Fibroblast of lung (primary cell): ENCODE results near the gene PDE11A. TPM values are rescaled to one million over a fixed set of nuclear protein-coding genes. Genes with fewer than 3 reads are reported as not detected.

Experiments
- DNase-seq, 2 donors: peaks; one replicate each; pipeline versions ENCODE4 v3.0.0 to v3.0.0-alpha.2; 2010; ENCODE audit warnings: low read depth in 2 of 2
- H2AFZ ChIP-seq: 2 replicates; pipeline ENCODE4 v1.5.1; 2012; ENCODE audit warnings: low read length, control low read depth, inconsistent platforms
- H3K27ac ChIP-seq: 2 replicates; pipeline ENCODE4 v1.5.1; 2011; ENCODE audit warnings: low read length, control low read depth; ENCODE audit not compliant: insufficient read depth
- H3K27me3 ChIP-seq: 2 replicates; pipeline ENCODE4 v1.5.1; 2011; ENCODE audit warnings: mild to moderate bottlenecking, low read length; ENCODE audit not compliant: control insufficient read depth, insufficient read depth
- H3K36me3 ChIP-seq: 2 replicates; pipeline ENCODE4 v1.5.1; 2011; ENCODE audit warnings: low read length; ENCODE audit not compliant: control insufficient read depth, insufficient read depth
- H3K4me1 ChIP-seq: 2 replicates; pipeline ENCODE4 v1.5.1; 2011; ENCODE audit warnings: low read length; ENCODE audit not compliant: control insufficient read depth, insufficient read depth; ENCODE audit errors: extremely low read depth
- H3K4me2 ChIP-seq: 2 replicates; pipeline ENCODE4 v1.5.1; 2011; ENCODE audit warnings: low read length, control low read depth; ENCODE audit not compliant: insufficient read depth; ENCODE audit errors: extremely low read depth
- H3K4me3 ChIP-seq, 4 experiments: fragments of 200-600 bp in 1 of 4; sonication (generic) in 1 of 4; replicated peaks in 1 of 4; 2 replicates each; pipeline ENCODE4 v1.5.1; 2011 to 2016; ENCODE audit warnings: low read length in 4 of 4, low read depth in 3 of 4, mild to moderate bottlenecking in 3 of 4, control low read depth in 2 of 4, inconsistent platforms in 1 of 4, mixed read lengths in 1 of 4; ENCODE audit not compliant: insufficient read depth in 1 of 4; ENCODE audit errors: control extremely low read depth in 1 of 4
- H3K79me2 ChIP-seq: 2 replicates; pipeline ENCODE4 v1.5.1; 2012; ENCODE audit warnings: mild to moderate bottlenecking, low read length, inconsistent platforms; ENCODE audit not compliant: control insufficient read depth, insufficient read depth
- H3K9ac ChIP-seq: 2 replicates; pipeline ENCODE4 v1.5.1; 2011; ENCODE audit warnings: mild to moderate bottlenecking, low read length, control low read depth; ENCODE audit not compliant: insufficient read depth
- H3K9me3 ChIP-seq: 2 replicates; pipeline ENCODE4 v1.5.1; 2012; ENCODE audit warnings: low read depth, low read length; ENCODE audit not compliant: control insufficient read depth, insufficient read depth
- H4K20me1 ChIP-seq: 2 replicates; pipeline ENCODE4 v1.5.1; 2011; ENCODE audit warnings: low read length; ENCODE audit not compliant: control insufficient read depth, insufficient read depth; ENCODE audit errors: extremely low read depth
- EZH2 ChIP-seq: IDR thresholded peaks from 2 replicates; pipeline ENCODE4 v1.5.1; 2012; ENCODE audit warnings: low read length, control low read depth, mild to moderate bottlenecking; ENCODE audit errors: missing control alignments
- polyA plus RNA-seq, 2 donors: library from polyadenylated mRNA; depleted of rRNA in 1 of 2; stranded (reverse) in 1 of 2; unstranded in 1 of 2; fragments of >200 nt; gene quantifications; 2 replicates each; pipeline ENCODE4 v1.2.1, GENCODE V29; 2011 to 2012; ENCODE audit warnings: missing spikeins in 1 of 2
- total RNA-seq: library from RNA; depleted of rRNA; stranded (reverse); fragments of >200 nt; gene quantifications from 2 replicates; pipeline ENCODE4 v1.2.1, GENCODE V29; 2014
- TF ChIP-seq, protein P1 (sequence below), 2 donors: IDR thresholded peaks in 1 of 2; conservative IDR thresholded peaks in 1 of 2; 1 replicate in 1 of 2; 2 replicates in 1 of 2; pipeline ENCODE4 v1.5.1; 2011 to 2012; ENCODE audit warnings: low read length in 2 of 2, control low read depth in 1 of 2, inconsistent platforms in 1 of 2, low read depth in 1 of 2, mild to moderate bottlenecking in 1 of 2

The PDE11A gene
- total and polyA plus RNA-seq, 2 donors (not counting 1 experiment from before 2014, with no cell fraction given): 0.03 to 0.33 TPM

GRCh38 chr2:178029342-178029741, 43.2 kb downstream of the PDE11A start:
- Histone ChIP-seq H3K4me3 (no peak overlapping the region), H3K4me2 (no peak overlapping the region)
- TF ChIP-seq, protein P1, sequence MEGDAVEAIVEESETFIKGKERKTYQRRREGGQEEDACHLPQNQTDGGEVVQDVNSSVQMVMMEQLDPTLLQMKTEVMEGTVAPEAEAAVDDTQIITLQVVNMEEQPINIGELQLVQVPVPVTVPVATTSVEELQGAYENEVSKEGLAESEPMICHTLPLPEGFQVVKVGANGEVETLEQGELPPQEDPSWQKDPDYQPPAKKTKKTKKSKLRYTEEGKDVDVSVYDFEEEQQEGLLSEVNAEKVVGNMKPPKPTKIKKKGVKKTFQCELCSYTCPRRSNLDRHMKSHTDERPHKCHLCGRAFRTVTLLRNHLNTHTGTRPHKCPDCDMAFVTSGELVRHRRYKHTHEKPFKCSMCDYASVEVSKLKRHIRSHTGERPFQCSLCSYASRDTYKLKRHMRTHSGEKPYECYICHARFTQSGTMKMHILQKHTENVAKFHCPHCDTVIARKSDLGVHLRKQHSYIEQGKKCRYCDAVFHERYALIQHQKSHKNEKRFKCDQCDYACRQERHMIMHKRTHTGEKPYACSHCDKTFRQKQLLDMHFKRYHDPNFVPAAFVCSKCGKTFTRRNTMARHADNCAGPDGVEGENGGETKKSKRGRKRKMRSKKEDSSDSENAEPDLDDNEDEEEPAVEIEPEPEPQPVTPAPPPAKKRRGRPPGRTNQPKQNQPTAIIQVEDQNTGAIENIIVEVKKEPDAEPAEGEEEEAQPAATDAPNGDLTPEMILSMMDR (conservative IDR thresholded peaks at IDR 0.05 in 1 of 2, IDR thresholded peaks at IDR 0.05 in 1 of 2; ENCODE audit: low read depth in 1 of 2, low read length in 2 of 2): no peak
- no peak for TF ChIP-seq EZH2

GRCh38 chr2:178025551-178026185, 46.9 kb downstream of the PDE11A start:
- Histone ChIP-seq H4K20me1 (no peaks in the 10 kb centered on the region), H3K9me3 (no peaks in the 10 kb centered on the region), H3K27ac (no peak overlapping the region)

More at GRCh38 chr2:178029342-178029741, 43.2 kb downstream of the PDE11A start:
- H3K27ac ChIP-seq: no peak overlapping the region
- no peaks in the 10 kb centered on the region for H3K27me3 ChIP-seq
- no peaks in the 10 kb centered on the region for H3K9me3 ChIP-seq
- no peak for DNase-seq
- H3K36me3 ChIP-seq: no peaks in the 10 kb centered on the region
- no peaks in the 10 kb centered on the region for H4K20me1 ChIP-seq
- H3K79me2 ChIP-seq: no peaks in the 10 kb centered on the region
- no peak overlapping the region for H3K9ac ChIP-seq
- H3K4me1 ChIP-seq: no peaks in the 10 kb centered on the region
- H2AFZ ChIP-seq: no peak overlapping the region

GRCh38 chr2:178018141-178018540, 54.4 kb downstream of the PDE11A start:
- Histone ChIP-seq H3K9me3 (no peaks in the 10 kb centered on the region), H3K4me3 (no peak overlapping the region), H3K36me3 (no peaks in the 10 kb centered on the region), H3K4me2 (no peak overlapping the region), H3K27ac (no peak overlapping the region), H2AFZ (no peak overlapping the region), H3K9ac (no peak overlapping the region), H3K27me3 (no peaks in the 10 kb centered on the region), H3K79me2 (no peaks in the 10 kb centered on the region), H3K4me1 (no peaks in the 10 kb centered on the region), H4K20me1 (no peaks in the 10 kb centered on the region)
- TF ChIP-seq EZH2: no peak
- TF ChIP-seq, protein P1 (conservative IDR thresholded peaks at IDR 0.05 in 1 of 2, IDR thresholded peaks at IDR 0.05 in 1 of 2; ENCODE audit: low read depth in 1 of 2, low read length in 2 of 2): no peak
- DNase-seq: no peak

More at GRCh38 chr2:178025551-178026185, 46.9 kb downstream of the PDE11A start:
- Histone ChIP-seq H3K4me2 (no peak overlapping the region), H3K36me3 (no peaks in the 10 kb centered on the region), H3K27me3 (no peaks in the 10 kb centered on the region), H3K4me1 (no peaks in the 10 kb centered on the region), H3K9ac (no peak overlapping the region), H3K79me2 (no peaks in the 10 kb centered on the region), H3K4me3 (no peak overlapping the region), H2AFZ (no peak overlapping the region)
- DNase-seq: no peak
- no peak for TF ChIP-seq EZH2
- TF ChIP-seq, protein P1 (conservative IDR thresholded peaks at IDR 0.05 in 1 of 2, IDR thresholded peaks at IDR 0.05 in 1 of 2; ENCODE audit: low read depth in 1 of 2, low read length in 2 of 2): no peak
